Mucosa of rectum (tissue), 2 donors: ENCODE data around the gene ZBTB5.
"Not testable (repeated sequence)": the region's sequence is repeated elsewhere in the genome, so short reads cannot be mapped to it uniquely, and the experiment has no call there.

Source experiments
- H3K27ac ChIP-seq, 2 donors: one replicate each; pipeline ENCODE4 v1.7.0; 2013; ENCODE audit warnings: inconsistent platforms in 2 of 2, low read depth in 2 of 2, low read length in 2 of 2
- H3K27me3 ChIP-seq, 2 donors: one replicate each; pipeline ENCODE4 v1.7.0; 2013; ENCODE audit warnings: low read length in 2 of 2; ENCODE audit not compliant: control insufficient read depth in 2 of 2, insufficient read depth in 2 of 2
- H3K36me3 ChIP-seq, 2 donors: one replicate each; pipeline ENCODE4 v1.7.0; 2013; ENCODE audit warnings: low read length in 2 of 2; ENCODE audit not compliant: control insufficient read depth in 2 of 2, insufficient read depth in 2 of 2
- H3K4me1 ChIP-seq, 2 donors: one replicate each; pipeline ENCODE4 v1.7.0; 2013; ENCODE audit warnings: low read length in 2 of 2, mild to moderate bottlenecking in 1 of 2; ENCODE audit not compliant: control insufficient read depth in 2 of 2, insufficient read depth in 2 of 2
- H3K4me3 ChIP-seq, 2 donors: one replicate each; pipeline ENCODE4 v1.7.0; 2013; ENCODE audit warnings: low read length in 2 of 2
- H3K9ac ChIP-seq, 2 donors: one replicate each; pipeline ENCODE4 v1.7.0; 2013; ENCODE audit warnings: low read length in 2 of 2, low read depth in 1 of 2, mild to moderate bottlenecking in 1 of 2
- H3K9me3 ChIP-seq, 2 donors: one replicate each; pipeline ENCODE4 v1.7.0; 2013; ENCODE audit warnings: low read length in 2 of 2; ENCODE audit not compliant: control insufficient read depth in 2 of 2
- donor health status: healthy.
- donor health status: Normal muscosa, but diverticular disease.

ZBTB5 gene

GRCh38 chr9:37398464-37399025 is 66.7 kb downstream of the ZBTB5 start:
- no peaks in the 10 kb centered on the region for H3K36me3 ChIP-seq
- no peaks in the 10 kb centered on the region for H3K9me3 ChIP-seq
- no peak overlapping the region for H3K4me3 ChIP-seq
- H3K9ac ChIP-seq, result no peak overlapping the region
- no peaks in the 10 kb centered on the region for H3K27me3 ChIP-seq
- no peaks in the 10 kb centered on the region for H3K4me1 ChIP-seq
- no peak overlapping the region for H3K27ac ChIP-seq

GRCh38 chr9:37397948-37398347 is 67.3 kb downstream of the ZBTB5 start:
- H3K9me3 ChIP-seq, H3K9ac ChIP-seq, H3K27ac ChIP-seq, H3K36me3 ChIP-seq, H3K4me3 ChIP-seq, H3K27me3 ChIP-seq, H3K4me1 ChIP-seq: not testable (repeated sequence)

GRCh38 chr9:37395663-37396062 is 69.6 kb downstream of the ZBTB5 start:
- Histone ChIP-seq H3K27me3 (no peaks in the 10 kb centered on the region), H3K27ac (no peak overlapping the region), H3K36me3 (no peaks in the 10 kb centered on the region), H3K4me1 (no peaks in the 10 kb centered on the region), H3K9ac (no peak overlapping the region), H3K4me3 (no peak overlapping the region), H3K9me3 (no peaks in the 10 kb centered on the region)

DNA sequence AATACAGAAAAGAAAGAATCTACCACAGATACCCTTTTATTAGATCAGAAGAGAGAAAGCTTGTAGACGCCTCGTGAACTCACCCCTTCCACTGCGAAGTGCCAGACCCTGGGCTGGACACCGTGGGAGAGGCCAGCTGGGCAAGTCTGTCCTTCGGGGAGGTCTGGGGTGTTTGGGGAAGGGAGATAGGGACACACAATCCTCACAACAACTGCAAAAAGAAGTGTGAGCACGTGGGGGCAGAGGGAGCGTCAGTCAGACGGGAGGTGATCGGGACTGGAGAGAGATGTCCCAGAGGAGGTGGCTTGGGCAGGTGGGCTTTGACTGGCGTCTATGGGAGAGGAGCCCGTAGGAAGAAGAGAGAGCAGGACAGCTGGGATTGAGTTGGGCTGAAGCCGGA is 70.0 kb downstream of the ZBTB5 start:
- Histone ChIP-seq H3K27ac (no peak overlapping the region), H3K4me1 (no peaks in the 10 kb centered on the region), H3K4me3 (no peak overlapping the region), H3K9me3 (no peaks in the 10 kb centered on the region), H3K36me3 (no peaks in the 10 kb centered on the region), H3K27me3 (no peaks in the 10 kb centered on the region), H3K9ac (no peak overlapping the region)

DNA sequence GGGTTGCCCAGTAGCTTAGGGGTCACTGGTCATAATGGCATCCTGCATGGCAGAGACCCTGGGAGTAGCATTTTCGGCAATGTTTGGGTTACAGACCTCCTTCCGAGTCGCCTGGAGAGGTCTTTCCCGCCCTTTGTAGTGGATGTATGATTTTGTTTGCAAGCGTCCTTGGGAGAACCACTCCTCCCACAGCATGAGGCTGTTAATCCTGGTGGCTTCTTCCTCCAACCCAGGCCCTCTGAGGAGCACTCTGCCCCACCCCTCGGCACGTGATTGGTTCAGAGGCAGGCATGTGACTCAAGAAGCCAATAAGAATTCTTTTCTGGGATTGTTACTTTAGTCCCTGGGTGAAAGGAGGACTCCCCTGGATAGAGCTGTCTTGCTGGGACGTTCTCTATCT is 73.0 kb downstream of the ZBTB5 start:
- Histone ChIP-seq H3K27me3 (no peaks in the 10 kb centered on the region), H3K27ac (no peak overlapping the region), H3K4me3 (no peak overlapping the region), H3K9ac (no peak overlapping the region), H3K4me1 (no peaks in the 10 kb centered on the region), H3K36me3 (no peaks in the 10 kb centered on the region), H3K9me3 (no peaks in the 10 kb centered on the region)

DNA sequence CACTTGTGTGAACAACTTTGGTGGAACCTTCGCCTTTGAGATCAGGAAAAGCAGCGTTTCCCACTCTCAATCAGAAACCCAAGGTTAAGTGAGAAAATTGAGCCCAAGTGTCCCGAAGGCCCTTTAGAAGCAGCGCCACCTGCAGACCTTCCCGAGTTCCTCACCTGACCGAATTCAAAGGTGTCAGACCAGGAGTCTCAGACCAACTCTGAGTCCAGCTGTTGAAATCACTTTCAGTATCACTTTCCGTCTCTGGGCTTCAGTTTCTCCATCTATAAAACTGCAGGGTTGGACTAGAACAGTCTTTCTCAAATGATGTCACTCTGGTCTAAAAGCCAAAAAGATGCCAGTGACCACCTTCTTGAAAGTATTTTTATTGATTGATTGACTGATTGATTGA is 74.5 kb downstream of the ZBTB5 start:
- Histone ChIP-seq H3K27me3 (no peaks in the 10 kb centered on the region), H3K9me3 (no peaks in the 10 kb centered on the region), H3K27ac (no peak overlapping the region), H3K4me1 (no peaks in the 10 kb centered on the region), H3K9ac (no peak overlapping the region), H3K36me3 (no peaks in the 10 kb centered on the region), H3K4me3 (no peak overlapping the region)
